WI38 (cell line): ENCODE results near the gene CGB3.
"Not testable (repeated sequence)": the region's sequence is repeated elsewhere in the genome, so short reads cannot be mapped to it uniquely, and the experiment has no call there.

Experiments
- H3K4me3 ChIP-seq: 2 replicates; pipeline ENCODE4 v1.5.1; 2011; ENCODE audit warnings: low read depth, mild to moderate bottlenecking, control low read depth, low read length
- CTCF ChIP-seq: IDR thresholded peaks from 2 replicates; pipeline ENCODE4 v1.5.1; 2012; ENCODE audit warnings: low read depth, mild to moderate bottlenecking, control low read depth, low read length

CGB3 gene

GRCh38 chr19:49025088-49025487 lies 955 bp upstream of the CGB3 start:
- H3K4me3 ChIP-seq: not testable (repeated sequence)

- no peak for TF ChIP-seq CTCF
These were observed 2.0 kb downstream of the CGB3 start for GRCh38 chr19:49022116-49022515.

GRCh38 chr19:49020931-49021895 lies 2.9 kb downstream of the CGB3 start:
- no peak for TF ChIP-seq CTCF
- no peak overlapping the region for H3K4me3 ChIP-seq

More at GRCh38 chr19:49022116-49022515, 2.0 kb downstream of the CGB3 start:
- no peak overlapping the region for H3K4me3 ChIP-seq

- no peak overlapping the region for H3K4me3 ChIP-seq
- TF ChIP-seq CTCF: no peak
These were observed 3.8 kb downstream of the CGB3 start for GRCh38 chr19:49020342-49020741.

- TF ChIP-seq CTCF: no peak
- peak overlapping the region; percentile 46 for H3K4me3 ChIP-seq
These were observed 4.7 kb downstream of the CGB3 start for GRCh38 chr19:49019242-49019932.

GRCh38 chr19:49018388-49019241 lies 5.5 kb downstream of the CGB3 start:
- peak overlapping the region; percentile 54 for H3K4me3 ChIP-seq

GRCh38 chr19:49017666-49018351 lies 6.3 kb downstream of the CGB3 start:
- peak overlapping the region; percentile 54 for H3K4me3 ChIP-seq
- peak; percentile 24 for TF ChIP-seq CTCF
